Fibroblast of pulmonary artery (primary cell): ENCODE measurements around the gene PRSS2.
A peak's percentile ranks its signal among the peaks of the same experiment; 100 is the strongest.

Experiments
- DNase-seq: peaks from one replicate; pipeline ENCODE4 v3.0.0-alpha.2; 2010; ENCODE audit warnings: low read depth
- H3K4me3 ChIP-seq: replicated peaks from 2 replicates; pipeline ENCODE4 v1.5.1; 2011; ENCODE audit warnings: low read depth, mild to moderate bottlenecking, control low read depth, low read length, moderate library complexity
- CTCF ChIP-seq: IDR thresholded peaks from 2 replicates; pipeline ENCODE4 v1.5.1; 2011; ENCODE audit warnings: mild to moderate bottlenecking, control low read depth, low read length, inconsistent platforms; ENCODE audit errors: missing control alignments

Gene PRSS2

GRCh38 chr7:142811154-142811737, 40.5 kb downstream of the PRSS2 start:
- TF ChIP-seq CTCF, result peak; percentile 74
- H3K4me3 ChIP-seq, result no peak overlapping the region
- DNase-seq, result peak; percentile 59

DNA sequence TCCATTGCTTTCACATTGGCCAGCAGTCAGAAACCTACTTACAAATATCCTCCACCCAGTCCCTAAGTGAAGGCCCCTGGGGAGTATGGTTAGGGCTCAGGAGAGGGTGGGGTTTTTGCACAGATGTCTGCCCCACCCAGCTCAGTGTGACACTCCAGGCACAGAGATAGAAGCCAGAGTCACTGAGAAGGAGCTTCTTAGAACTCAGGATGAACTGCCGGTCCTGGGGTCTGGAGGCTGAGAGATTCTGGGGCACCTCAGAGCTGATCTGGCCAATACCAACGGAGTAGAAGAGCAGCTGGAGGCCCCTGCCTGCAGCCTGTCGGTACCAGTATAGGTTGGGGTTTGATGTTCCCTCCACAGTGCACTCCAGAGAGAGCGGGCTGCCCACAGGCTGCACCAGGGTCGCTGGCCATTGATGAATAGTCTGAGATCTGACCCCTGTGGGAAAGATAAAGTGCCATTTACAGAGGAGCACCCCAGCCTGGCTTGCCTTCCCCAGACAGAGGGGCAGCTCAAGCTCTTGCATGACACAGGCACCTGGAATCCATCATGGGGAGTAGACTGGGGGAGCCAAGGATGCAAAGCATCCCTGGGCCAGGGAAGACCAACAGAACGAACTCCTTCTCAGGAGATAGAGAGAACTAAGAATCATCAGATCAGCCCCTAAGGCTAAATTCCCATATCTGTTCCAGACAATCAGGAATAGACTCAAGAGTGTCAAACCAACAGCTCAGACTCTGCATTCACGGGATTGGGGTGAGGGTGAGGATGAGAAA, 41.9 kb downstream of the PRSS2 start:
- no peak overlapping the region for H3K4me3 ChIP-seq
- no peak for DNase-seq
- TF ChIP-seq CTCF, result no peak

DNA sequence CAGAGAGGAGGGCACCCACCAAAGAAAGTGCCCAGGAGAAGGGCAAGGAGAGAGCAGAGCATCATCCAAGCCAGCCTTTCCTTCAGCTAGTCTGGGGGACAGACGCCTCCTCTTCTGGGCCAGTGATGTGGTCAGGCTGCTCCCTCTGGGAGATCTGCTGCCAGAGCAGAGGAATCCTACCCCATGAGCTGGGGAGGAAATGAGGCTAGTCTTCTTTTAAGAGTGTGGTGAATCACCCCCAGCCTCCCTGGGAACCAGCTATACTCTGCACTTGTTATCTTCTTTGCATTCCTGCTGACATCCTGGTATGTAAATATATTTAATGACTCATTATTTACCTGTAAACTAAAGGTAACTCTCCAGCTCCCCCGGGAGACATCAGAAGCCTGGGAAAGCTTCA, 42.5 kb downstream of the PRSS2 start:
- TF ChIP-seq CTCF, result no peak
- DNase-seq, result peak; percentile 57
- H3K4me3 ChIP-seq, result no peak overlapping the region

DNA sequence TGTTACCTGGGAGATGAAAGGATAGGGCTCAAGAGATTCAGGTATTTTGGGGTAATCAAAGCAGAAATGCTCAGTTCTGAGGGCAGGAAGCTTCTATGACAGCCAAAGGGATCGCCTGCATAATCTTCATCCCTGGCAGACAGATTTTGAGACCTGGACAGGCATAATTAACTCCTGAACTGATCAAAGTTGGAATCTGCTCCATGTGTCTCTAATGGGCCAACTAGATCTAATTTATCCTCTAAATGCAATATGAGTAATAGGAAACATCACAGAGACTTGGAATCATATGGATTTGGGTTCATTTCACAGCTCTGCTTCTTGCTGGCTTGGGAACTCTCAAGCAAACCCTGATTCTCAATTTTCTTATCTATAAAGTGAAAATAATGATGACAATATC, 42.9 kb downstream of the PRSS2 start:
- DNase-seq, result no peak

GRCh38 chr7:142814451-142814850, 43.7 kb downstream of the PRSS2 start:
- TF ChIP-seq CTCF, result no peak
- H3K4me3 ChIP-seq, result no peak overlapping the region
- DNase-seq, result no peak

More for the DNA sequence above, 42.9 kb downstream of the PRSS2 start:
- TF ChIP-seq CTCF, result no peak
- H3K4me3 ChIP-seq, result no peak overlapping the region

DNA sequence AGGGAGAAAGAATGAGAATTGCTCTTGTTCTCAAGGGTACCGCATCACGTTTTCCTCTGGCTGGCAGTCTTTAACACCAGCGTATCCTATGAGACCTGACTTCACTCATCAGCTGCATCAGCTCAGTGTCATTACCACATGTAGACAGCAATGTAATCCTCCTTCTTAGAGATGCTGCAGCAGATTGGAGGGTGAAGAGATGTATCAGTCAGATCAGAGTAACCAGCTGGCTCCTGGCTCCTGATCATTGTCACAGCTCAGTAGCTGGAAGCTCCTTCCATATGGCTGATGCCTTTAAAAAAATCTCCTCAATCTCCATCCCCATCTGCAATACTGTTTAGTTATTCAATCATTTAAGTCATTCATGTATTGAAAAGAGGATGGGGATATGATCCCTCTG, 44.4 kb downstream of the PRSS2 start:
- no peak for TF ChIP-seq CTCF
- no peak overlapping the region for H3K4me3 ChIP-seq
- DNase-seq, result no peak

DNA sequence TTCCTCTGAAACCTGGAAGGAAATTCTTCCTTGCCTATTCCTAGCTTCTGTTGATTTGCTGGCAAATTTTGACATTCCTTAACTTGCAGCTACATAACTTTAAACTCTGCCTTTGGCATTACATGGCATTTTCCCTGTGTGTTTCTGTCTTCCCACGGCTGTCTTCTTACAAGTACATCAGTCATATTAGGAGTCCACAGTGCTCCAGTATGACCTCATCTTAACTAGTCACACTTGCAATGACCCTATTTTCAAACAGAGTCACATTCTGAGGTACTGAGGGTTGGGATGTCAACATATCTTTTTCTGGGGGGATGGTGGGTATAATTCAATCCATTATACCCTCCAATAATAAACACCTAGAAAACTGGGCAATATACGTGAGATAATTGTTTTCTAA, 46.7 kb downstream of the PRSS2 start:
- DNase-seq, result no peak
- H3K4me3 ChIP-seq, result no peak overlapping the region
- TF ChIP-seq CTCF, result no peak
